Ectodermal cell (in vitro differentiated cells): Measurements from ENCODE around the gene BCAS1.

ENCODE experiments used
- H3K27ac ChIP-seq: 2 replicates; pipeline ENCODE4 v1.7.0; 2013; ENCODE audit warnings: mild to moderate bottlenecking, low read depth, low read length; ENCODE audit not compliant: insufficient read depth, poor library complexity, severe bottlenecking
- H3K27me3 ChIP-seq: 2 replicates; pipeline ENCODE4 v1.7.0; 2013; ENCODE audit warnings: mild to moderate bottlenecking, low read length; ENCODE audit not compliant: insufficient read depth, control insufficient read depth, poor library complexity, severe bottlenecking
- H3K36me3 ChIP-seq: one replicate; pipeline ENCODE4 v1.7.0; 2013; ENCODE audit warnings: low read length; ENCODE audit not compliant: control insufficient read depth, insufficient read depth
- H3K4me1 ChIP-seq: one replicate; pipeline ENCODE4 v1.7.0; 2013; ENCODE audit warnings: low read length; ENCODE audit not compliant: control insufficient read depth, insufficient read depth
- H3K4me3 ChIP-seq: 2 replicates; pipeline ENCODE4 v1.7.0; 2013; ENCODE audit warnings: low read depth, low read length, control low read depth; ENCODE audit not compliant: insufficient read depth
- H3K9me3 ChIP-seq: 2 replicates; pipeline ENCODE4 v1.7.0; 2013; ENCODE audit warnings: mild to moderate bottlenecking, low read length, moderate library complexity; ENCODE audit not compliant: control insufficient read depth
- WGBS, 2 experiments: methylation state at CpG; one replicate each; pipeline ENCODE4 v1.1.7; 2013; ENCODE audit warnings: missing lambda C conversion rate in 2 of 2; 5-methylcytosine and 5-hydroxymethylcytosine counted together

Gene BCAS1

GRCh38 chr20:54082100-54082499 lies 11.7 kb upstream of the BCAS1 start:
- Histone ChIP-seq H3K9me3 (no peaks in the 10 kb centered on the region), H3K4me1 (no peaks in the 10 kb centered on the region), H3K27me3 (no peaks in the 10 kb centered on the region), H3K4me3 (no peak overlapping the region), H3K36me3 (no peaks in the 10 kb centered on the region), H3K27ac (no peak overlapping the region)
- WGBS, 2 experiments = 92% methylated on average over 6 of the region's 6 CpGs

- WGBS, 2 experiments = 76% methylated on average over 2 of the region's 3 CpGs; no CpG with 5 or more reads in 1 of the 2 experiments
- H3K4me1 ChIP-seq = no peaks in the 10 kb centered on the region
- H3K27me3 ChIP-seq = no peaks in the 10 kb centered on the region
- no peaks in the 10 kb centered on the region for H3K36me3 ChIP-seq
- no peaks in the 10 kb centered on the region for H3K9me3 ChIP-seq
- no peak overlapping the region for H3K4me3 ChIP-seq
- H3K27ac ChIP-seq = no peak overlapping the region
Measured at GRCh38 chr20:54079652-54080051, 9.3 kb upstream of the BCAS1 start.

GRCh38 chr20:54078296-54078984 lies 8.0 kb upstream of the BCAS1 start:
- H3K4me3 ChIP-seq = no peak overlapping the region
- 93 to 94% methylated on average over 6 to 7 of the region's 7 CpGs for WGBS, 2 experiments
- no peaks in the 10 kb centered on the region for H3K9me3 ChIP-seq
- no peaks in the 10 kb centered on the region for H3K4me1 ChIP-seq
- H3K27ac ChIP-seq = no peak overlapping the region
- no peaks in the 10 kb centered on the region for H3K36me3 ChIP-seq
- no peaks in the 10 kb centered on the region for H3K27me3 ChIP-seq

GRCh38 chr20:54076259-54076658 lies 5.9 kb upstream of the BCAS1 start:
- Histone ChIP-seq H3K36me3 (no peaks in the 10 kb centered on the region), H3K9me3 (no peaks in the 10 kb centered on the region), H3K4me3 (no peak overlapping the region), H3K4me1 (no peaks in the 10 kb centered on the region), H3K27me3 (no peaks in the 10 kb centered on the region), H3K27ac (no peak overlapping the region)
- WGBS, 2 experiments = 89 to 93% methylated on average over 3 of the region's 3 CpGs

GRCh38 chr20:54075322-54075721 lies 4.9 kb upstream of the BCAS1 start:
- Histone ChIP-seq H3K27ac (no peak overlapping the region), H3K9me3 (no peaks in the 10 kb centered on the region), H3K4me3 (no peak overlapping the region), H3K27me3 (no peaks in the 10 kb centered on the region), H3K36me3 (no peaks in the 10 kb centered on the region), H3K4me1 (no peaks in the 10 kb centered on the region)
- WGBS, 2 experiments = 75 to 93% methylated on average over 1 of the region's 1 CpG

GRCh38 chr20:54074511-54074910 lies 4.1 kb upstream of the BCAS1 start:
- Histone ChIP-seq H3K27ac (no peak overlapping the region), H3K27me3 (no peaks in the 10 kb centered on the region), H3K4me1 (no peaks in the 10 kb centered on the region), H3K9me3 (no peaks in the 10 kb centered on the region), H3K4me3 (no peak overlapping the region), H3K36me3 (no peaks in the 10 kb centered on the region)
- WGBS, 2 experiments = 87 to 96% methylated on average over 3 to 4 of the region's 4 CpGs

- Histone ChIP-seq H3K36me3 (no peaks in the 10 kb centered on the region), H3K27me3 (no peaks in the 10 kb centered on the region), H3K4me1 (no peaks in the 10 kb centered on the region), H3K4me3 (no peak overlapping the region), H3K9me3 (no peaks in the 10 kb centered on the region), H3K27ac (no peak overlapping the region)
- WGBS, 2 experiments = 90 to 94% methylated on average over 10 of the region's 10 CpGs
Measured at GRCh38 chr20:54073288-54073687, 2.9 kb upstream of the BCAS1 start.

GRCh38 chr20:54069501-54069971 lies 858 bp downstream of the BCAS1 start:
- no peaks in the 10 kb centered on the region for H3K4me1 ChIP-seq
- no peaks in the 10 kb centered on the region for H3K9me3 ChIP-seq
- no peaks in the 10 kb centered on the region for H3K27me3 ChIP-seq
- H3K36me3 ChIP-seq = no peaks in the 10 kb centered on the region
- WGBS, 2 experiments = 64 to 67% methylated on average over 9 of the region's 9 CpGs
- no peak overlapping the region for H3K27ac ChIP-seq
- no peak overlapping the region for H3K4me3 ChIP-seq

GRCh38 chr20:54068966-54069365 lies 1.4 kb downstream of the BCAS1 start:
- no peaks in the 10 kb centered on the region for H3K36me3 ChIP-seq
- no peak overlapping the region for H3K27ac ChIP-seq
- no peak overlapping the region for H3K4me3 ChIP-seq
- H3K9me3 ChIP-seq = no peaks in the 10 kb centered on the region
- H3K27me3 ChIP-seq = no peaks in the 10 kb centered on the region
- WGBS, 2 experiments = 76 to 81% methylated on average over 5 of the region's 5 CpGs
- no peaks in the 10 kb centered on the region for H3K4me1 ChIP-seq

GRCh38 chr20:54068495-54068894 lies 1.9 kb downstream of the BCAS1 start:
- 67 to 72% methylated on average over 5 of the region's 5 CpGs for WGBS, 2 experiments
- Histone ChIP-seq H3K27ac (no peak overlapping the region), H3K4me1 (no peaks in the 10 kb centered on the region), H3K9me3 (no peaks in the 10 kb centered on the region), H3K4me3 (no peak overlapping the region), H3K36me3 (no peaks in the 10 kb centered on the region), H3K27me3 (no peaks in the 10 kb centered on the region)
